ENCODE data around the gene IQGAP3. TPM values are rescaled to one million over a fixed set of nuclear protein-coding genes. Genes with fewer than 3 reads are reported as not detected.

Gene IQGAP3
- total RNA-seq, 1 donor from 2014 or later, result 1.3 TPM

DNA sequence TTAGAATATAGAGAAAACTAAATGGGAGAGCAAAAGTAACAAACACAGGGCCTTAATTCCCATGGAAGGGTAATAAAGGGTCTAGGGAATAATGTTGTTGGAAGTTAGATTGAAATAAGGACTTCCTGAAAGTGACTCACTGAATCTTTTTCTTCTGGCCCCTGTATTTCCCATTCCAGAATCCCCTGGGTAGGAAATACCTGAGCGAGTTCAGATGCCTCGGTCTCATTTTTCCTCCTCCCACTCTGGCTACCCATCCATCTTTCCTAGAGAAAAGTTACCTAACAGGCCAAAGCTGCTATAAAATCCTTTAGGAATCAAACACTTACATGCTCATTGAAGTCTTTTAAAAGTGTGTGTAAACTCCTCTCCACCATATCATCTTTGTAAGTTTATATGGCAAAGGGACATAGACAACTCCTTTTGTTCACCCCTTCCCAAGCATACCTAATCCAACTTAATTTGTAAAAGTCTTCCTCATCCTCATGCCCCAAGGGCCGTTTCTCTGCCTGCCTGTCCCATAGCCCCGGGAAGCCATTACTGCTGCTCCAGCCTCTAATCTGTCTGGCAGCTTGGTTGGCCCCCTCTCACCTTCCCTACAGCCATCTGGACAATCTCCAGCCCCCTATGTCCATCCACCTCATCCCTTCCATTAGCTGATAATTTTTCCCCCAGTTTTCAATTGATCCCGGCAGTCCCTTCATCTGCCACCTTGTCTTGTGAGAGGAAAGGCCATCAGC is 68.5 kb downstream of the IQGAP3 start:
- peak; percentile 12 for DNase-seq
- Histone ChIP-seq H3K36me3 (no peaks in the 10 kb centered on the region), H3K27me3 (no peaks in the 10 kb centered on the region), H3K4me1 (peaks cover 56% of the 10 kb centered on the region), H3K9me3 (no peaks in the 10 kb centered on the region), H3K4me3 (no peak overlapping the region), H3K27ac (peak overlapping the region; percentile 100)
- intact Hi-C loops (cut with DNase I), result no loop called here
- no peak for TF ChIP-seq CTCF (IDR thresholded peaks at IDR 0.05)
- no peak for ATAC-seq

GRCh38 chr1:156502894-156503697 is 69.3 kb downstream of the IQGAP3 start:
- intact Hi-C loops (cut with DNase I), result no loop called here
- ATAC-seq (peak; percentile 20), DNase-seq (peak; percentile 86)
- no peak for TF ChIP-seq CTCF (IDR thresholded peaks at IDR 0.05)
- no peaks in the 10 kb centered on the region for H3K36me3 ChIP-seq
- peak overlapping the region; percentile 100 for H3K27ac ChIP-seq
- H3K9me3 ChIP-seq, result no peaks in the 10 kb centered on the region
- H3K4me3 ChIP-seq, result peak overlapping the region; percentile 34
- no peaks in the 10 kb centered on the region for H3K27me3 ChIP-seq
- peaks cover 56% of the 10 kb centered on the region for H3K4me1 ChIP-seq

- Histone ChIP-seq H3K36me3 (no peaks in the 10 kb centered on the region), H3K27ac (peak overlapping the region; percentile 100), H3K4me1 (peaks cover 56% of the 10 kb centered on the region), H3K9me3 (no peaks in the 10 kb centered on the region), H3K4me3 (no peak overlapping the region), H3K27me3 (no peaks in the 10 kb centered on the region)
- intact Hi-C loops (cut with DNase I), result no loop called here
- DNase-seq (no peak), ATAC-seq (no peak)
- no peak for TF ChIP-seq CTCF (IDR thresholded peaks at IDR 0.05)
Observed at GRCh38 chr1:156502391-156502893, 69.9 kb downstream of the IQGAP3 start.

- intact Hi-C loops (cut with DNase I), result no loop called here
- Histone ChIP-seq H3K36me3 (no peaks in the 10 kb centered on the region), H3K4me3 (peak overlapping the region; percentile 94), H3K27me3 (no peaks in the 10 kb centered on the region), H3K27ac (peak overlapping the region; percentile 100), H3K4me1 (peaks cover 69% of the 10 kb centered on the region), H3K9me3 (no peaks in the 10 kb centered on the region)
- ATAC-seq (peak; percentile 90), DNase-seq (peak; percentile 97)
- peak; percentile 59 for TF ChIP-seq CTCF (IDR thresholded peaks at IDR 0.05)
Observed at GRCh38 chr1:156500793-156501506, 71.4 kb downstream of the IQGAP3 start.

DNA sequence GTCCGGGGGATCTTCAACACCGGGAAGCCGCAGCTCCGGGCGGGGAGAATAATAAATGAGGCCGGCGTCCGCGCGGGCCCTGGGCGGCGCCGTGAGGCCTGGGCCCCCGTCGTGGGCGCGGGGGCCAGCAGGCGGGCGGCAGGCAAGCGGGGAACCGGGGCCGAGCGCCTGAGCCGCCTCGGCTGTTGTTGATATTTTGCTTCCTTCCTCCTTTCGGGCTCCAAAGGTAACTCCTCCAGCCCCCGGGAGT is 71.9 kb downstream of the IQGAP3 start, which contains the start of gene MEF2D:
Gene MEF2D, minus strand, starts transcription at position 233 of the 250 bp plus-strand sequence. CDS start 17,483 bp downstream, outside the sequence.
- ATAC-seq, result no peak
- peaks cover 69% of the 10 kb centered on the region for H3K4me1 ChIP-seq
- TF ChIP-seq CTCF (IDR thresholded peaks at IDR 0.05), result no peak
- DNase-seq, result no peak
- H3K36me3 ChIP-seq, result no peaks in the 10 kb centered on the region
- intact Hi-C loops (cut with DNase I), result no loop called here
- peak within 1 kb of the TSS; percentile 100 for H3K27ac ChIP-seq
- peak within 1 kb of the TSS; percentile 94 for H3K4me3 ChIP-seq
- H3K27me3 ChIP-seq, result no peaks in the 10 kb centered on the region
- no peaks in the 10 kb centered on the region for H3K9me3 ChIP-seq

All from upper lobe of right lung (tissue), 1 donor.